Measurements from ENCODE around the gene PRSS2.
A peak's percentile ranks its signal among the peaks of the same experiment; 100 is the strongest.

Gene PRSS2

DNA sequence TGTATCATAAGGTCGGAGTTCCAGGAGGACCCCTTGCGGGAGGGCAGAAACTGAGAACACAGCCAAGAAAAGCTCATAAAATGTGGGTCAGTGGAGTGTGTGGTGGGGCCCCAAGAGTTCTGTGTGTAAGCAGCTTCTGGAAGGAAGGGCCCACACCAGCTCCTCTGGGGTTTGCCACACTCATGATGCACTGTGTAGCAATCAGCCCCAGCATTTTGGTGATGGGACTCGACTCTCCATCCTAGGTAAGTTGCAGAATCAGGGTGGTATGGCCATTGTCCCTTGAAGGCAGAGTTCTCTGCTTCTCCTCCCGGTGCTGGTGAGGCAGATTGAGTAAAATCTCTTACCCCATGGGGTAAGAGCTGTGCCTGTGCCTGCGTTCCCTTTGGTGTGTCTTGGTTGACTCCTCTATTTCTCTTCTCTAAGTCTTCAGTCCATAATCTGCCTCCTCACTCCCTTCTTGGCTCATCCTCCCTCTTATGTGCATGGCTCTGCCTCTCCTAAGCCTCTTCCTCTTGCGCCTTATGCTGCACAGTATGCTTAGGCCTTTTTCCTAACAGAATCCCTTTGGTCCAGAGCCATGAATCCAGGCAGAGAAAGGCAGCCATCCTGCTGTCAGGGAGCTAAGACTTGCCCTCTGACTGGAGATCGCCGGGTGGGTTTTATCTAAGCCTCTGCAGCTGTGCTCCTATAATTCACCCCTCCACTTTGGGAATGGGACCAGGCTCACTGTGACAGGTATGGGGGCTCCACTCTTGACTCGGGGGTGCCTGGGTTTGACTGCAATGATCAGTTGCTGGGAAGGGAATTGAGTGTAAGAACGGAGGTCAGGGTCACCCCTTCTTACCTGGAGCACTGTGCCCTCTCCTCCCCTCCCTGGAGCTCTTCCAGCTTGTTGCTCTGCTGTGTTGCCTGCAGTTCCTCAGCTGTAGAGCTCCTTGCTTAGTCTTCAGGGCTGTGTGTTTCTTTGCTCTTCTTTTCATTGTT, 17.8 kb downstream of the PRSS2 start:
- Histone ChIP-seq H3K4me3 (ENCODE audit: low read depth in 1 of 2, low read length in 2 of 2) (no peak overlapping the region), H3K27me3 (ENCODE audit: low read depth, low read length) (no peaks in the 10 kb centered on the region), H3K9me3 (ENCODE audit: control insufficient read depth in 1 of 2, low read length in 2 of 2) (no peaks in the 10 kb centered on the region), H3K27ac (ENCODE audit: low read length) (no peak overlapping the region), H3K4me1 (ENCODE audit: control insufficient read depth in 1 of 2, insufficient read depth in 2 of 2, low read length in 2 of 2) (no peaks in the 10 kb centered on the region), H3K36me3 (ENCODE audit: control insufficient read depth in 1 of 2, insufficient read depth in 2 of 2, low read length in 2 of 2) (no peaks in the 10 kb centered on the region)

GRCh38 chr7:142789441-142789840, 18.7 kb downstream of the PRSS2 start:
- no peak overlapping the region for H3K27ac ChIP-seq (ENCODE audit: low read length)
- H3K4me3 ChIP-seq (ENCODE audit: low read depth in 1 of 2, low read length in 2 of 2): no peak overlapping the region
- no peaks in the 10 kb centered on the region for H3K4me1 ChIP-seq (ENCODE audit: control insufficient read depth in 1 of 2, insufficient read depth in 2 of 2, low read length in 2 of 2)
- H3K36me3 ChIP-seq (ENCODE audit: control insufficient read depth in 1 of 2, insufficient read depth in 2 of 2, low read length in 2 of 2): no peaks in the 10 kb centered on the region
- H3K27me3 ChIP-seq (ENCODE audit: low read depth, low read length): no peaks in the 10 kb centered on the region
- H3K9me3 ChIP-seq (ENCODE audit: control insufficient read depth in 1 of 2, low read length in 2 of 2): no peaks in the 10 kb centered on the region

DNA sequence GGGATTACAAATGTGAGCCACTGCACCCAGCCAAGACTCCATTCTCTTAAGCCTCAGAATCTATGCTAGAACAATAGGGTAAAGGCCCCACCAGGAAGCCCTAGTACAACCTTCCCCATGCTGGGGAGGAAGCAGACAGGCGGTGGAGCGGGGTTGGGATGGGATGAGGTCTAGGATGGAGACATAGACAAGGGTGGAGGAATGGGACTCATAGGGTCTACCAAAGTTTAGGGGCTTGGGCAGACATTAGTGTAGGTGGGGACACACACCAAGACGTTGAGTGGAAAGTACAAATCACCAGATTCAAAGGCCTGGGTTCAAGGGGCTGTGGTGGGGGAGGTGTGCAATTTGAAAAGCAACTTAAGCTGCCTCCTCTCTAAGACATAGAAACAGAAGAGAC, 19.3 kb downstream of the PRSS2 start:
- Histone ChIP-seq H3K27ac (ENCODE audit: low read length) (no peak overlapping the region), H3K27me3 (ENCODE audit: low read depth, low read length) (no peaks in the 10 kb centered on the region), H3K4me1 (ENCODE audit: control insufficient read depth in 1 of 2, insufficient read depth in 2 of 2, low read length in 2 of 2) (no peaks in the 10 kb centered on the region), H3K4me3 (ENCODE audit: low read depth in 1 of 2, low read length in 2 of 2) (no peak overlapping the region), H3K9me3 (ENCODE audit: control insufficient read depth in 1 of 2, low read length in 2 of 2) (no peaks in the 10 kb centered on the region), H3K36me3 (ENCODE audit: control insufficient read depth in 1 of 2, insufficient read depth in 2 of 2, low read length in 2 of 2) (no peaks in the 10 kb centered on the region)

DNA sequence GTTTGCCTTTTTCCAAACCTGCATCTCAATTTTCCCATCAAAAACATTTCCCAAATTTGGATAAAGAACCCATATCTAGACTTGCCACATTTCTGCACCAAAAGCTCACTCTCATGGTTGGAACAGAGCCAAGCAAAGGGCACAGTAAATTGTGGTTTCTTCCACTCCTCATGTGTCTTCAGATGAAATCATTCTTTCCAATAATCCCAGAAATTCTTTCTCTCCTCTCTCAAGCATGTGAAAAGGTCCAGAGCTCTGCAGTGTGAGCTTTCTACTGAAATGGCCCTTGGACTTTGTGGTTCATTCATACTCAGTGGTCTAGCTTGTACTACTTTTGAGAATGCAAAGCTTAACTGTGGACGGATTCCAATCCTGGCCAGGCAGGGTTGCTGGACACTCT, 19.8 kb downstream of the PRSS2 start:
- Histone ChIP-seq H3K36me3 (ENCODE audit: control insufficient read depth in 1 of 2, insufficient read depth in 2 of 2, low read length in 2 of 2) (no peaks in the 10 kb centered on the region), H3K27me3 (ENCODE audit: low read depth, low read length) (peaks cover 1% of the 10 kb centered on the region), H3K27ac (ENCODE audit: low read length) (no peak overlapping the region), H3K4me1 (ENCODE audit: control insufficient read depth in 1 of 2, insufficient read depth in 2 of 2, low read length in 2 of 2) (no peaks in the 10 kb centered on the region), H3K4me3 (ENCODE audit: low read depth in 1 of 2, low read length in 2 of 2) (no peak overlapping the region), H3K9me3 (ENCODE audit: control insufficient read depth in 1 of 2, low read length in 2 of 2) (no peaks in the 10 kb centered on the region)

GRCh38 chr7:142791502-142791901, 20.7 kb downstream of the PRSS2 start:
- H3K27ac ChIP-seq (ENCODE audit: low read length): no peak overlapping the region

DNA sequence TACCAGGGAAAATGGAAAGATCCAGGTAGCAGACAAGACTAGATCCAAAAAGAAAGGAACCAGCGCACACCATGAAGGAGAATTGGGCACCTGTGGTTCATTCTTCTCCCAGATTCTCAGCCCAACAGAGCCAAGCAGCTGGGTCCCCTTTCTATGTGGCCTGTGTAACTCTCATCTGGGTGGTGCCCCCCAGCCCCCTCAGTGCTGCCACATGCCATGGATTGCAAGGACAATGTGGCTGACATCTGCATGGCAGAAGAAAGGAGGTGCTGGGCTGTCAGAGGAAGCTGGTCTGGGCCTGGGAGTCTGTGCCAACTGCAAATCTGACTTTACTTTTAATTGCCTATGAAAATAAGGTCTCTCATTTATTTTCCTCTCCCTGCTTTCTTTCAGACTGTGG, 21.4 kb downstream of the PRSS2 start:
- no peaks in the 10 kb centered on the region for H3K36me3 ChIP-seq (ENCODE audit: control insufficient read depth in 1 of 2, insufficient read depth in 2 of 2, low read length in 2 of 2)
- H3K4me1 ChIP-seq (ENCODE audit: control insufficient read depth in 1 of 2, insufficient read depth in 2 of 2, low read length in 2 of 2): peaks cover 0 to 8% of the 10 kb centered on the region in 2 donors
- no peak overlapping the region for H3K4me3 ChIP-seq (ENCODE audit: low read depth in 1 of 2, low read length in 2 of 2)
- no peaks in the 10 kb centered on the region for H3K9me3 ChIP-seq (ENCODE audit: control insufficient read depth in 1 of 2, low read length in 2 of 2)
- no peak overlapping the region for H3K27ac ChIP-seq (ENCODE audit: low read length)
- peaks cover 17% of the 10 kb centered on the region for H3K27me3 ChIP-seq (ENCODE audit: low read depth, low read length)

More at GRCh38 chr7:142791502-142791901, 20.7 kb downstream of the PRSS2 start:
- Histone ChIP-seq H3K27me3 (ENCODE audit: low read depth, low read length) (peaks cover 11% of the 10 kb centered on the region), H3K36me3 (ENCODE audit: control insufficient read depth in 1 of 2, insufficient read depth in 2 of 2, low read length in 2 of 2) (no peaks in the 10 kb centered on the region), H3K4me3 (ENCODE audit: low read depth in 1 of 2, low read length in 2 of 2) (no peak overlapping the region), H3K9me3 (ENCODE audit: control insufficient read depth in 1 of 2, low read length in 2 of 2) (no peaks in the 10 kb centered on the region), H3K4me1 (ENCODE audit: control insufficient read depth in 1 of 2, insufficient read depth in 2 of 2, low read length in 2 of 2) (peaks cover 0 to 2% of the 10 kb centered on the region in 2 donors)

DNA sequence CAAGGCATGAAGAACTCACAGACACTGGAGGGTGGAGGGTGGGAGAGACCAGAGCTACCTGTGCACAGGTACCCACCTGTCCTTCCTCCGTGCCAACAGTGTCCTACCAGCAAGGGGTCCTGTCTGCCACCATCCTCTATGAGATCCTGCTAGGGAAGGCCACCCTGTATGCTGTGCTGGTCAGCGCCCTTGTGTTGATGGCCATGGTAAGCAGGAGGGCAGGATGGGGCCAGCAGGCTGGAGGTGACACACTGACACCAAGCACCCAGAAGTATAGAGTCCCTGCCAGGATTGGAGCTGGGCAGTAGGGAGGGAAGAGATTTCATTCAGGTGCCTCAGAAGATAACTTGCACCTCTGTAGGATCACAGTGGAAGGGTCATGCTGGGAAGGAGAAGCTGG, 21.8 kb downstream of the PRSS2 start:
- Histone ChIP-seq H3K27ac (ENCODE audit: low read length) (no peak overlapping the region), H3K4me1 (ENCODE audit: control insufficient read depth in 1 of 2, insufficient read depth in 2 of 2, low read length in 2 of 2) (peaks cover 0 to 12% of the 10 kb centered on the region in 2 donors), H3K9me3 (ENCODE audit: control insufficient read depth in 1 of 2, low read length in 2 of 2) (no peaks in the 10 kb centered on the region), H3K36me3 (ENCODE audit: control insufficient read depth in 1 of 2, insufficient read depth in 2 of 2, low read length in 2 of 2) (no peaks in the 10 kb centered on the region), H3K27me3 (ENCODE audit: low read depth, low read length) (peaks cover 21% of the 10 kb centered on the region), H3K4me3 (ENCODE audit: low read depth in 1 of 2, low read length in 2 of 2) (no peak overlapping the region)

DNA sequence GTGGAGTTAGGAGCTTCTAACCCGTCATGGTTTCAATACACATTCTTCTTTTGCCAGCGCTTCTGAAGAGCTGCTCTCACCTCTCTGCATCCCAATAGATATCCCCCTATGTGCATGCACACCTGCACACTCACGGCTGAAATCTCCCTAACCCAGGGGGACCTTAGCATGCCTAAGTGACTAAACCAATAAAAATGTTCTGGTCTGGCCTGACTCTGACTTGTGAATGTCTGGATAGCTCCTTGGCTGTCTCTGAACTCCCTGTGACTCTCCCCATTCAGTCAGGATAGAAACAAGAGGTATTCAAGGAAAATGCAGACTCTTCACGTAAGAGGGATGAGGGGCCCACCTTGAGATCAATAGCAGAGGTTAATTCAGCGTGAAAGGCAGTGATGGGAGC, 22.4 kb downstream of the PRSS2 start:
- H3K27me3 ChIP-seq (ENCODE audit: low read depth, low read length): peaks cover 27% of the 10 kb centered on the region
- no peaks in the 10 kb centered on the region for H3K36me3 ChIP-seq (ENCODE audit: control insufficient read depth in 1 of 2, insufficient read depth in 2 of 2, low read length in 2 of 2)
- H3K4me1 ChIP-seq (ENCODE audit: control insufficient read depth in 1 of 2, insufficient read depth in 2 of 2, low read length in 2 of 2): peaks cover 0 to 14% of the 10 kb centered on the region in 2 donors
- no peaks in the 10 kb centered on the region for H3K9me3 ChIP-seq (ENCODE audit: control insufficient read depth in 1 of 2, low read length in 2 of 2)
- no peak overlapping the region for H3K27ac ChIP-seq (ENCODE audit: low read length)
- H3K4me3 ChIP-seq (ENCODE audit: low read depth in 1 of 2, low read length in 2 of 2): no peak overlapping the region

DNA sequence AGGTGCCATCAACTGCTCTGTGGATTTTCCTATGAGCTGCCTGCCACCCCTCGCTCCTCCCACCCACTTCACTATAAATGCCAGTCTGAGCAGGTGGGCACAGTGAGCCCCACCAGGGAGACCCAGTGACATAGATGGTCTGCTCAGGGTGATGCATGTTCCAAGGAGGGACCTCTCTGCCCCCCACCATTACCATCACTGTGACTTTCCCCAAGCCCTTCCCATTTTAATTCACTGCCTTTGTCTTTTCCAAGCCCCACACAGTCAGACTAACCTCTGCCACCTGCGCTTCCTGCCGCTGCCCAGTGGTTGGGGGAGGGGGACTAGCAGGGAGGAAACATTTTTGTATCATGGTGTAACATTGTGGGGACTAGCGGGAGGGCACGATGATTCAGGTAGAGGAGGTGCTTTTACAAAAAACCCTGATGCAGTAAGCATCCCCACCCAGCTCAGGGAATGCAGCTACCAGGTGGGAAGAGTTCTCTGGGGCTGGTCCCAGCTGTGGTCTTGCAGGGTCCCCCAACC, 24.6 kb downstream of the PRSS2 start:
- Histone ChIP-seq H3K27me3 (ENCODE audit: low read depth, low read length) (peaks cover 37% of the 10 kb centered on the region), H3K36me3 (ENCODE audit: control insufficient read depth in 1 of 2, insufficient read depth in 2 of 2, low read length in 2 of 2) (no peaks in the 10 kb centered on the region), H3K4me3 (ENCODE audit: low read depth in 1 of 2, low read length in 2 of 2) (no peak overlapping the region)

DNA sequence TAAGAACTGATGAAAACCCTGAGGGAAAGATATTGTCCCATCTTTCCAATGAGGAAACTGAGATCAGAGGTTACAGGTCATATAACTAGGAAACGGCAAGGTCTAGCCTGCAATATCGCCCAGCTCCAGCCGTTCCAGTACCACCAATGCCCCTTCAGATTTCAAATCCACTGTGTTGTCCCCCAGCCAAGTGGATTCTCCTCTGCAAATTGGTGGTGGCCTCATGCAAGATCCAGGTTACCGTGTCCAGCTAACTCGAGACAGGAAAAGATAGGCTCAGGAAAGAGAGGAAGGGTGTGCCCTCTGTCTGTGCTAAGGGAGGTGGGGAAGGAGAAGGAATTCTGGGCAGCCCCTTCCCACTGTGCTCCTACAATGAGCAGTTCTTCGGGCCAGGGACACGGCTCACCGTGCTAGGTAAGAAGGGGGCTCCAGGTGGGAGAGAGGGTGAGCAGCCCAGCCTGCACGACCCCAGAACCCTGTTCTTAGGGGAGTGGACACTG, 25.3 kb downstream of the PRSS2 start:
- H3K4me1 ChIP-seq (ENCODE audit: control insufficient read depth in 1 of 2, insufficient read depth in 2 of 2, low read length in 2 of 2): peaks cover 0 to 14% of the 10 kb centered on the region in 2 donors
- no peaks in the 10 kb centered on the region for H3K36me3 ChIP-seq (ENCODE audit: control insufficient read depth in 1 of 2, insufficient read depth in 2 of 2, low read length in 2 of 2)
- peaks cover 37% of the 10 kb centered on the region for H3K27me3 ChIP-seq (ENCODE audit: low read depth, low read length)
- no peaks in the 10 kb centered on the region for H3K9me3 ChIP-seq (ENCODE audit: control insufficient read depth in 1 of 2, low read length in 2 of 2)
- H3K27ac ChIP-seq (ENCODE audit: low read length): no peak overlapping the region
- no peak overlapping the region for H3K4me3 ChIP-seq (ENCODE audit: low read depth in 1 of 2, low read length in 2 of 2)

More for the DNA sequence above, 24.6 kb downstream of the PRSS2 start:
- no peaks in the 10 kb centered on the region for H3K9me3 ChIP-seq (ENCODE audit: control insufficient read depth in 1 of 2, low read length in 2 of 2)
- H3K27ac ChIP-seq (ENCODE audit: low read length): no peak overlapping the region
- H3K4me1 ChIP-seq (ENCODE audit: control insufficient read depth in 1 of 2, insufficient read depth in 2 of 2, low read length in 2 of 2): peaks cover 0 to 14% of the 10 kb centered on the region in 2 donors

- Histone ChIP-seq H3K27ac (ENCODE audit: low read length) (no peak overlapping the region), H3K9me3 (ENCODE audit: control insufficient read depth in 1 of 2, low read length in 2 of 2) (no peaks in the 10 kb centered on the region), H3K4me3 (ENCODE audit: low read depth in 1 of 2, low read length in 2 of 2) (peak overlapping the region; percentile 52 to 59), H3K36me3 (ENCODE audit: control insufficient read depth in 1 of 2, insufficient read depth in 2 of 2, low read length in 2 of 2) (no peaks in the 10 kb centered on the region), H3K4me1 (ENCODE audit: control insufficient read depth in 1 of 2, insufficient read depth in 2 of 2, low read length in 2 of 2) (peaks cover 0 to 14% of the 10 kb centered on the region in 2 donors), H3K27me3 (ENCODE audit: low read depth, low read length) (peaks cover 37% of the 10 kb centered on the region)
Observed at GRCh38 chr7:142796501-142797390, 26.0 kb downstream of the PRSS2 start.
